ENCODE results near the gene ADORA2A. TPM values are rescaled to one million over a fixed set of nuclear protein-coding genes. Genes with fewer than 3 reads are reported as not detected.

The ADORA2A gene
- total and polyA plus RNA-seq, 8 donors = 0.58 to 7.1 (median 1.6) TPM; not detected in 1

DNA sequence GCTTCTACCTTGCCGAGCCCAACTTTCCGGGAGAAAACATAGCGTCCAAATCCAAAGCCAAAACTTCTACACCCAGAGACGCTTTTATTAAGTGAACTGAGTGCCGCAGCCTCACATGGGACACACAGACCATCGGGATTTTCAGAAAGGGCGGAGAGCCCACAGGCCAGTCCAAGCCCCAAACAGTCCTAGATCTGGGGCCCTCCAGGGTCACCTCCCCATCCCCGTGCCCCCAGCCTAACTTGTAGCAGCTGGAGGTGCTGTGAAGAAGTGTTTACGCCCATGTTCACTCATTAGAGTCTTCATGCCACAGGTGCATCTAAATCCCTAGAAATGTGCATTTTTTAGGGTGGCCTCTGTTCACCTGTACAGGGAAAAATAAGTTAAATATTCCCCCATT, 14.1 kb upstream of the ADORA2A start:
- H3K4me3 ChIP-seq = no peak overlapping the region
- DNase-seq = no peak
- peaks cover 0 to 15% (median 2%) of the 10 kb centered on the region in 4 donors for H3K4me1 ChIP-seq
- WGBS, 5 donors = 91 to 97% (median 95%) methylated on average over 9 of the region's 9 CpGs
- no peak overlapping the region for H3K27ac ChIP-seq
- no peak for TF ChIP-seq POLR2AphosphoS5 (IDR thresholded peaks at IDR 0.05)
- TF ChIP-seq, protein P1, sequence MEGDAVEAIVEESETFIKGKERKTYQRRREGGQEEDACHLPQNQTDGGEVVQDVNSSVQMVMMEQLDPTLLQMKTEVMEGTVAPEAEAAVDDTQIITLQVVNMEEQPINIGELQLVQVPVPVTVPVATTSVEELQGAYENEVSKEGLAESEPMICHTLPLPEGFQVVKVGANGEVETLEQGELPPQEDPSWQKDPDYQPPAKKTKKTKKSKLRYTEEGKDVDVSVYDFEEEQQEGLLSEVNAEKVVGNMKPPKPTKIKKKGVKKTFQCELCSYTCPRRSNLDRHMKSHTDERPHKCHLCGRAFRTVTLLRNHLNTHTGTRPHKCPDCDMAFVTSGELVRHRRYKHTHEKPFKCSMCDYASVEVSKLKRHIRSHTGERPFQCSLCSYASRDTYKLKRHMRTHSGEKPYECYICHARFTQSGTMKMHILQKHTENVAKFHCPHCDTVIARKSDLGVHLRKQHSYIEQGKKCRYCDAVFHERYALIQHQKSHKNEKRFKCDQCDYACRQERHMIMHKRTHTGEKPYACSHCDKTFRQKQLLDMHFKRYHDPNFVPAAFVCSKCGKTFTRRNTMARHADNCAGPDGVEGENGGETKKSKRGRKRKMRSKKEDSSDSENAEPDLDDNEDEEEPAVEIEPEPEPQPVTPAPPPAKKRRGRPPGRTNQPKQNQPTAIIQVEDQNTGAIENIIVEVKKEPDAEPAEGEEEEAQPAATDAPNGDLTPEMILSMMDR (IDR thresholded peaks at IDR 0.05) = no peak
- no peak for TF ChIP-seq EP300 (IDR thresholded peaks at IDR 0.05)
- TF ChIP-seq POLR2A (IDR thresholded peaks at IDR 0.05) = no peak
- intact Hi-C loops (cut with DNase I; ENCODE audit: low total_unique reads) = no loop called here
- no peaks in the 10 kb centered on the region for H3K9me3 ChIP-seq
- no peaks in the 10 kb centered on the region for H3K27me3 ChIP-seq
- H3K36me3 ChIP-seq = peaks cover 44 to 82% (median 76%) of the 10 kb centered on the region in 4 donors

DNA sequence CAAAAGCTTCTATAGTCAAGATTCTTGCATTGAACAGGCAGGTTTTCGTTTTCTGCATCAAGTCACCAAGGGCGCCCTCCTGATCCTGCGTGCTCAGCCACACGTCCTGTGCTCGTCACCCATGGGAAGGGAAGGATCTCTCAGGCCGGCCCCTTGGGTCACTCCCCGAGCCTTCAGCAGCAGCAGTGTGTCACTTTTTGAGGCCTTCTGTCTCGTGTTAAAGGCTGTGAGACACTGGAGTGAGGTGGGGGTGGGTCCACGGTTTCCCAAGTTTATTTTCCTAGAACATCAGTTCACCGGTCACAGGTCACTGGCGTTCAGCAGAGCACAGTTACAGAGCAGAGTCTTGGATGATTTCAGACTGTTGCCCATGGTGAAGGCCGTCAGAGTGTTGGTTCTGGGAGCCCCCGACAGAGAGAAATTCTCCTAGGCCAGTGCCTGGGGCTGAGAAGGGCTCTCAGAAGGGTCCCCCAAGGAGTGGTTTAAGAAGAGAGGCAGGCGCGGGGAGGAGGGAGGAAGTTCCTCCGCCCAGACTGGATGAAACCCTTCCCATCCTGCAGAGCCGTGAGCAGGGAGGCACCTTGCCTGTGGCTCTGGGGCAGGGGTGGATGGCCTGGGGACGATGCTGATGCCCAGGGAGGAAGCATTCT, 13.5 kb upstream of the ADORA2A start:
- intact Hi-C loops (cut with DNase I; ENCODE audit: low total_unique reads) = no loop called here
- no peaks in the 10 kb centered on the region for H3K27me3 ChIP-seq
- no peaks in the 10 kb centered on the region for H3K9me3 ChIP-seq
- WGBS, 5 donors = 75 to 90% (median 88%) methylated on average over 17 to 18 of the region's 18 CpGs
- H3K27ac ChIP-seq = no peak overlapping the region
- TF ChIP-seq POLR2A (IDR thresholded peaks at IDR 0.05) (no peak), EP300 (IDR thresholded peaks at IDR 0.05) (no peak)
- TF ChIP-seq, protein P1 (IDR thresholded peaks at IDR 0.05) = no peak
- H3K36me3 ChIP-seq = peaks cover 44 to 80% (median 74%) of the 10 kb centered on the region in 4 donors
- DNase-seq = no peak
- no peak overlapping the region for H3K4me3 ChIP-seq
- H3K4me1 ChIP-seq = peaks cover 0 to 9% (median 0%) of the 10 kb centered on the region in 4 donors

DNA sequence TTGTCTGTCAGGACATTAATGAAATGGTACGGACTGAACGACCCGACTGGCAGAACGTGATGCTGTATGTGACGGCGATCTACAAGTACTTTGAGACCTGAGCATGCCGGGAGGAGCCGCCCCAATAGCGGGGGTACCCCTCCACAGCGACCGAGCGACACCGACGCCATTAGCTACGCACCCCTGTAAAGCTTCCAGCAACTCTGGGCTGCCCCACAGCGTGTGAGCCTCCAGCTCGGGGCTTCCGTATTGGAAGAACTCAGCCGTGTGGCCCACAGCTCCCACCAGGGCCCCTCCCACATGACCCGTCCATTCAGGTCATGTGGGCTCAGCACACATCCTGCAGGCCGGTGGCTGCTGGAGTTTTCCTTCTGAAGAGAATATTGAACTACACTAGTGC, 12.9 kb upstream of the ADORA2A start:
- peaks cover 0 to 5% (median under 1%) of the 10 kb centered on the region in 4 donors for H3K4me1 ChIP-seq
- intact Hi-C loops (cut with DNase I; ENCODE audit: low total_unique reads) = no loop called here
- no peak for TF ChIP-seq POLR2A (IDR thresholded peaks at IDR 0.05)
- H3K9me3 ChIP-seq = no peaks in the 10 kb centered on the region
- H3K4me3 ChIP-seq = no peak overlapping the region
- H3K36me3 ChIP-seq = peaks cover 44 to 79% (median 74%) of the 10 kb centered on the region in 4 donors
- no peak overlapping the region for H3K27ac ChIP-seq
- no peak for DNase-seq
- 85 to 89% (median 85%) methylated on average over 18 to 21 of the region's 21 CpGs for WGBS, 5 donors
- H3K27me3 ChIP-seq = no peaks in the 10 kb centered on the region

DNA sequence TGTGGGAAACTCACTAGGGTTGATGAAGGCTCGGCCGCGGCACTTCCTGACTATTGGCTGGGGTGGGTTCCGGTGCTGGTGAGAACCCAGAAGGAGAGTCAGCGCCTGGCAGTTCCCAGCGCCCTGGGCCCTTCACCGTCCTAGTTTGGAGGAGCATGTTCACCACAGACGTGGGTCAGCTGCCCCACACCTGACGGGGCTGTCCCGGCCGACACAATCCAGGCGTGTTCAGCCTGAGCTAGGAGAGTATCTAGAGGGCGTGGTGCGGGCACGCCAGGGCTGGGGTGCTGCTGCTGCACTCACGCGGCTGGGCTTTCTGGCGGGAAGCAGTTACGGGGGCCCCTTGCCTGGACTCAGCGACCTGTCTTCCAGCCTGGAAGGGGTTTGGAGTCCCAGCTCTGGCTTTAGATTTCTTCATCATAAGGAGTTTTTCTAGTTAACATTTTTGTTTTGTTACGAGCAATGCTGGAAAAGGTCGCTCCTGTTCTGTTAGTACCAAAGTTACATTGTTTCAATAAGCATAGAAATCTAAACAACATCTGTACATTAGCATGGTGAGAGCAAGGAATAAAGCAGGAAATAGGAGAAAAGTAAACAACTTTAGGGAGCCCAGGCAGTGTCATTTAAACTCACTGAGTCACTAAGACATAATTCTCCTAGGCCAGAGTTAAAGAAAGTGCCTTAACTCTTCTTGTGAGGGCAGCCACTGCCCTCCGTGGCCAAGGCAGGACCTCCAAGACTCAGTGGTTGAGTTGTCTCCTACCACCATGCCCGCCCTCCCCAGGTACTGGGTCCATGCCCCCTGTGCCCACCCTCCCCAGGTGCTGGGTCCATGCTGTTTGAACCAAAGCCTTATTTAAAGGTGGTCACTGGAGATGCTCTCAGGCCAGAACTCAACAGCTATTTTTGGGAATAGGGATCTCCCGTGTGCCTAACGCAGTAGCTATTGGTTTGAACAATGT, 12.1 kb upstream of the ADORA2A start:
- H3K4me3 ChIP-seq = no peak overlapping the region
- H3K4me1 ChIP-seq = peaks cover 1 to 12% (median 6%) of the 10 kb centered on the region in 4 donors
- WGBS, 5 donors = 74 to 79% (median 78%) methylated on average over 24 to 26 of the region's 26 CpGs
- no peaks in the 10 kb centered on the region for H3K9me3 ChIP-seq
- H3K36me3 ChIP-seq = peaks cover 44 to 79% (median 74%) of the 10 kb centered on the region in 4 donors
- intact Hi-C loops (cut with DNase I; ENCODE audit: low total_unique reads) = no loop called here
- no peak for DNase-seq
- H3K27me3 ChIP-seq = no peaks in the 10 kb centered on the region
- H3K27ac ChIP-seq = no peak overlapping the region
- TF ChIP-seq POLR2A (IDR thresholded peaks at IDR 0.05) (no peak), POLR2AphosphoS5 (IDR thresholded peaks at IDR 0.05) (no peak), EP300 (IDR thresholded peaks at IDR 0.05) (no peak)
- TF ChIP-seq, protein P1 (IDR thresholded peaks at IDR 0.05) = no peak

All from stomach (tissue), 9 donors.